ENCODE results near the gene SCLY. TPM values are rescaled to one million over a fixed set of nuclear protein-coding genes. Genes with fewer than 3 reads are reported as not detected.
A peak's percentile ranks its signal among the peaks of the same experiment; 100 is the strongest.

The SCLY gene
- total RNA-seq, 4 donors from 2014 or later, result 13.6 to 23.3 (median 17.6) TPM

GRCh38 chr2:238059505-238059904 is 1.3 kb upstream of the SCLY start:
- Histone ChIP-seq H3K27ac (no peak overlapping the region), H3K27me3 (no peaks in the 10 kb centered on the region), H3K36me3 (peaks cover 0 to 6% (median 0%) of the 10 kb centered on the region in 3 donors), H3K9me3 (no peaks in the 10 kb centered on the region), H3K4me3 (peak overlapping the region in 3 of 4 donors; percentile 52 to 89 (median 79)), H3K4me1 (peaks cover 0 to 17% (median 10%) of the 10 kb centered on the region in 4 donors)
- no peak for DNase-seq (ENCODE audit: low spot score in 2 of 2)
- WGBS, 2 donors, result 88 to 91% methylated on average over 3 of the region's 3 CpGs
- no peak for TF ChIP-seq CTCF (IDR thresholded peaks at IDR 0.05)
- no peak for TF ChIP-seq EP300 (IDR thresholded peaks at IDR 0.05)
- TF ChIP-seq POLR2A (IDR thresholded peaks at IDR 0.05), result no peak

GRCh38 chr2:238060096-238060541 is 682 bp upstream of the SCLY start:
- DNase-seq (ENCODE audit: low spot score in 2 of 2), result no peak
- Histone ChIP-seq H3K4me3 (peak overlapping the region; percentile 52 to 93 (median 84)), H3K27me3 (no peaks in the 10 kb centered on the region), H3K27ac (peak overlapping the region; percentile 32 to 91 (median 90)), H3K9me3 (no peaks in the 10 kb centered on the region), H3K4me1 (peaks cover 0 to 17% (median 10%) of the 10 kb centered on the region in 4 donors), H3K36me3 (peaks cover 0 to 12% (median 0%) of the 10 kb centered on the region in 3 donors)
- whole genome bisulfite sequencing, 2 donors, result 1 to 2% methylated on average over 14 to 18 of the region's 18 CpGs
- TF ChIP-seq POLR2A (IDR thresholded peaks at IDR 0.05) (no peak), CTCF (IDR thresholded peaks at IDR 0.05) (no peak), EP300 (IDR thresholded peaks at IDR 0.05) (no peak)

- Histone ChIP-seq H3K9me3 (no peaks in the 10 kb centered on the region), H3K27me3 (no peaks in the 10 kb centered on the region), H3K4me3 (peak overlapping the region; percentile 52 to 93 (median 85)), H3K36me3 (peaks cover 0 to 26% (median 0%) of the 10 kb centered on the region in 3 donors), H3K4me1 (peaks cover 0 to 17% (median 10%) of the 10 kb centered on the region in 4 donors), H3K27ac (peak overlapping the region; percentile 51 to 91 (median 84))
- TF ChIP-seq CTCF (IDR thresholded peaks at IDR 0.05) (no peak), EP300 (IDR thresholded peaks at IDR 0.05) (no peak), POLR2A (IDR thresholded peaks at IDR 0.05) (no peak)
- DNase-seq (ENCODE audit: low spot score in 2 of 2), result peak in 1 of 2 donors; percentile 14
- WGBS, 2 donors, result 3 to 4% methylated on average over 27 to 29 of the region's 29 CpGs
Measured at GRCh38 chr2:238061315-238062202, 758 bp downstream of the SCLY start.

DNA sequence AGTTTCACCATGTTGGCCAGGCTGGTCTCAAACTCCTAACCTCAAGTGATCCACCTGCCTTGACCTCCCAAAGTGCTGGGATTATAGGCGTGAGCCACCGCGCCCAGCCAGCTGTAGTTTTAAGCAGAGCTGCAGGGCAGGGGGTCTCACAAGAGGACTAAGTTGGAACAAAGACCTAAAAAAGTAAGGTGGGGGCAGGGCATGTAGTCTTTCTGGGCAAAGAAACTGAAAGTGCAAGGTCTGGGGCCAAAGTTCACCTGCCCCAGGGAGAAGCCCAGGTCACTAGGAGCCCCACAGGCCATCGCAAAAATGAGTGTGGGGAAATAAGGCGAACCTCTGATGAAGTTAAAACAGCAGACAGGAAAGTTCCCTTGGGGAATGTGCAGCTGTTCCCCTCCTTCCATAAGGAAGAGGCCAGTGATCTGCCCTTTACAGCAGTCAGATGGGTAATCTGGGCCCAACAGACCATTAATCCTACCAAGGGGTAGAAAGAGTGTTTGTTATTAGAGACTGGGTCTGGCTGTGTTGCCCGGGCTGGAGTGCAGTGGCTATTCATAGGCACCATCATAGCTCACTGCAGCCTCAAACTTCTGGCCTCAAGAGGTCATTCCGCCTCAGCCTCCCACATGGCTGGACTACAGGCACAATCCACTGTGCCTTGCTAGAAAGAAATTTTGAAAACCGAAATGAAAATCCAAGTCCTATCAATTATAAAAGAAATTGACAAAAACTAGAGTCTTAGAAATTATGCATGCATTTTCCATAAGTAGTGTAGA is 2.8 kb downstream of the SCLY start:
- Histone ChIP-seq H3K27me3 (no peaks in the 10 kb centered on the region), H3K36me3 (peaks cover 0 to 47% (median 0%) of the 10 kb centered on the region in 3 donors), H3K4me1 (peaks cover 0 to 17% (median 10%) of the 10 kb centered on the region in 4 donors), H3K9me3 (no peaks in the 10 kb centered on the region), H3K4me3 (no peak overlapping the region), H3K27ac (no peak overlapping the region)
- WGBS, 2 donors, result 78 to 84% methylated on average over 8 of the region's 8 CpGs
- no peak for TF ChIP-seq EP300 (IDR thresholded peaks at IDR 0.05)
- no peak for TF ChIP-seq POLR2A (IDR thresholded peaks at IDR 0.05)
- no peak for TF ChIP-seq CTCF (IDR thresholded peaks at IDR 0.05)
- DNase-seq (ENCODE audit: low spot score in 2 of 2), result no peak
